Mesodermal cell (in vitro differentiated cells): ENCODE data around the gene FBN3.

Experiments
- H3K27ac ChIP-seq: 2 replicates; pipeline ENCODE4 v1.7.0; 2013; ENCODE audit warnings: mild to moderate bottlenecking, low read depth, low read length, moderate library complexity; ENCODE audit not compliant: severe bottlenecking
- H3K36me3 ChIP-seq: 2 replicates; pipeline ENCODE4 v1.7.1; 2013; ENCODE audit warnings: mild to moderate bottlenecking, low read length, moderate library complexity; ENCODE audit not compliant: control insufficient read depth, insufficient read depth
- H3K4me1 ChIP-seq: one replicate; pipeline ENCODE4 v1.7.1; 2013; ENCODE audit warnings: mild to moderate bottlenecking, low read length; ENCODE audit not compliant: insufficient read depth, control insufficient read depth, poor library complexity, severe bottlenecking
- H3K4me3 ChIP-seq: 2 replicates; pipeline ENCODE4 v1.7.0; 2013; ENCODE audit warnings: low read length, control low read depth, mild to moderate bottlenecking; ENCODE audit not compliant: insufficient read depth, poor library complexity, severe bottlenecking; ENCODE audit errors: extremely low read depth
- H3K9me3 ChIP-seq: 2 replicates; pipeline ENCODE4 v1.7.1; 2013; ENCODE audit warnings: mild to moderate bottlenecking, low read length, moderate library complexity; ENCODE audit not compliant: control insufficient read depth
- WGBS, 2 experiments: methylation state at CpG; one replicate each; pipeline ENCODE4 v1.1.5; 2013; ENCODE audit warnings: missing lambda C conversion rate in 2 of 2; ENCODE audit not compliant: insufficient coverage in 2 of 2; 5-methylcytosine and 5-hydroxymethylcytosine counted together

FBN3 gene

GRCh38 chr19:8148088-8148409 is 1.3 kb downstream of the FBN3 start:
- Histone ChIP-seq H3K9me3 (no peaks in the 10 kb centered on the region), H3K27ac (no peak overlapping the region), H3K4me1 (peaks cover 5% of the 10 kb centered on the region), H3K4me3 (no peak overlapping the region), H3K36me3 (no peaks in the 10 kb centered on the region)
- 90 to 92% methylated on average over 2 to 5 of the region's 6 CpGs for WGBS, 2 experiments

- H3K4me3 ChIP-seq = no peak overlapping the region
Observed at GRCh38 chr19:8147582-8147978, 1.8 kb downstream of the FBN3 start.

DNA sequence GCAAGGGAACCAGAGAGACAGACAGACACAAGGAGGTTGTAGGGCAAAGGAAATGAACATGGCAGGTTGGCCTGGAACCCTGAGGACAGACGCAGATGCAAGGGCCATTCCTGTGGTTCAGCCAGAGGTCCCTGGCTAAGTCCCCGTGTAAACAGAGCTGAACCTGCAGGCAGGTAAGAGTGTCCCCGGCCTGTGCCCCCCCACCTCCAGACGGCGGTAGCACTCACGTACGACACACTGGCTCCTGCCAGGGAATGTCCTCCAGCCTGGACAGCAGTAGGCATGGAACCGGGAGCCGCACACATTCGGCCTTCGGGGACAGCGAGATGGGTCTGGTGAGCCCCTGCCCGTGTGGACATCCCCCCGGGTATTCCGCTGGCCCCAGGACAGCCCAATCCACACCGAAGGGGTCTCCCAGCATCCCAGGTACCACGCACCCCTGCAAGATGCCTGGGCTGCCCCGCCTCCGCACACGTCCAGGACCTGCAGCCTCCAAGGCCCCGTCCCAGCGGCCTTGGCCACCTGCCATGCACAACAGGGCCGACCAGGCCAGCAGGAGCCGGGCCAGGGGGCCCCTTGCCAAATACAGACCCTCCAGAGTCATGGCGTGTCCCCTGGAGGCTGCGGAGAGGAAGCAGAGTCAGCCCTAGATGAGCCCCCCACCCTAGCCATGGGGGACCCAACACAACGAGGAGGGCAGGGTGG is 2.4 kb downstream of the FBN3 start:
- no peak overlapping the region for H3K4me3 ChIP-seq
- no peaks in the 10 kb centered on the region for H3K36me3 ChIP-seq
- H3K4me1 ChIP-seq = peaks cover 5% of the 10 kb centered on the region
- H3K9me3 ChIP-seq = no peaks in the 10 kb centered on the region
- 89% methylated on average over 27 of the region's 27 CpGs for WGBS, 2 experiments
- H3K27ac ChIP-seq = no peak overlapping the region

More at GRCh38 chr19:8147582-8147978, 1.8 kb downstream of the FBN3 start:
- Histone ChIP-seq H3K9me3 (no peaks in the 10 kb centered on the region), H3K36me3 (no peaks in the 10 kb centered on the region), H3K4me1 (peaks cover 5% of the 10 kb centered on the region), H3K27ac (no peak overlapping the region)
- WGBS, 2 experiments = 58 to 75% methylated on average over 3 to 7 of the region's 7 CpGs

DNA sequence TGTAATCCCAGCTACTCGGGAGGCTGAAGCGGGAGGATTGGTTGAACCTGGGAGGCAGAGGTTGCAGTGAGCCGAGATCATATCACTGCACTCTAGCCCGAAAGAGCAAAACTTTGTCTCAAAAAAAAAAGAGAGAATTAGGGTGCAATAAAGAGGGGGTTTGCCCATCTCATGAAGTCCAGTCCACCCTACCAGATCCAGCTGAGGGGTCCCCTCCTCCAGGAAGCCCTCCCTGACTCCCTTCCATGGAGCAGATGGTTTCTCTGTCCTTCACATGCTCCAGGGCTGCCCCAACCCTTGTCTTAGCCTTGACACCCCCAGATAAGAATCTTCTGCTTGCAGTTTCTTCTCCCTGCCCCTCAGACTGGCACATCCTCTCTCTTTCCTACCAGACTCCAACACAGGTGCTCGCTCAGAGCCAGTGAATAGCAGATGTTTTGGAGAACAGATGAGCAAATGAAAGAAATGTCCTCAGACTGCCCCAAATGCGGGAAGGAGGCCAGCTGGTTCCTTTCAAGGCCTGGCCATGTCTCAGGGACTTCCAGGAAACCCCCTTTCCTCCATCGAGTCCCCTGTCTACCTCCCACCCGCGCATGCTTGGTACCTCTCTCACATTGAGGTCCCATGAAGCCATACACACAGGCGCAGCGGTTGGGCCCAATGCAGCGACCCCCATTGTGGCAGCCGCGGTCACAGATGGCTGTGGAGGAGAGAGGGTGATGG is 5.0 kb downstream of the FBN3 start:
- no peak overlapping the region for H3K27ac ChIP-seq
- no peak overlapping the region for H3K4me3 ChIP-seq
- H3K4me1 ChIP-seq = no peaks in the 10 kb centered on the region
- 95 to 96% methylated on average over 11 to 13 of the region's 14 CpGs for WGBS, 2 experiments
- no peaks in the 10 kb centered on the region for H3K36me3 ChIP-seq
- H3K9me3 ChIP-seq = no peaks in the 10 kb centered on the region

DNA sequence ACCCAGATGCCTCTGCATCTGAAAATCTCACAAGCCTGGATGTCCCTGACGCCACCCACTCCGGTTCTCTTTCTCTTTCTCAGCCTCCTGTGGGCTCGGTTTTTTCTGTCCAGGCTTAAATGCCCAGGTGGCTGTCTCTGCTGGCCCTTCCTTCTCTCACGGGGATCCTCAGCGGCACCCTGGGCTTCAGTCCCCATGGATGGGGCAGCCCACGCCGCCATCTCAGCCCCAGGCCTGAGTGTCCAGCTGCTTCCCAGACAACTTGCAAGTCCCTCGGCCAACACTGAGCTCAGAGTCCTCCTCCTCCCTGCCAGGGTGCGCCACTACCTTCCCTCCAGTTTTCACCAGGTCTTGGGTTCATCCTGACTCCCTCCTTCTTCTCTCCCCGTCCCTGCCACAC is 6.4 kb downstream of the FBN3 start:
- Histone ChIP-seq H3K4me1 (no peaks in the 10 kb centered on the region), H3K36me3 (peaks cover 4% of the 10 kb centered on the region), H3K9me3 (no peaks in the 10 kb centered on the region), H3K4me3 (no peak overlapping the region), H3K27ac (no peak overlapping the region)
- WGBS, 2 experiments = 78 to 82% methylated on average over 5 to 10 of the region's 10 CpGs

GRCh38 chr19:8142513-8142900 is 6.9 kb downstream of the FBN3 start:
- H3K9me3 ChIP-seq = no peaks in the 10 kb centered on the region
- 75 to 100% methylated on average over 2 to 4 of the region's 6 CpGs for WGBS, 2 experiments
- no peaks in the 10 kb centered on the region for H3K4me1 ChIP-seq
- no peak overlapping the region for H3K4me3 ChIP-seq
- H3K36me3 ChIP-seq = peaks cover 4% of the 10 kb centered on the region
- H3K27ac ChIP-seq = no peak overlapping the region

GRCh38 chr19:8141726-8142512 is 7.5 kb downstream of the FBN3 start:
- Histone ChIP-seq H3K4me1 (no peaks in the 10 kb centered on the region), H3K9me3 (no peaks in the 10 kb centered on the region), H3K36me3 (peaks cover 4% of the 10 kb centered on the region), H3K4me3 (no peak overlapping the region), H3K27ac (no peak overlapping the region)
- 96% methylated on average over 19 to 21 of the region's 21 CpGs for WGBS, 2 experiments

GRCh38 chr19:8138201-8138600 is 11.2 kb downstream of the FBN3 start:
- no peaks in the 10 kb centered on the region for H3K9me3 ChIP-seq
- H3K27ac ChIP-seq = no peak overlapping the region
- peaks cover 7% of the 10 kb centered on the region for H3K36me3 ChIP-seq
- no peak overlapping the region for H3K4me3 ChIP-seq
- 92 to 96% methylated on average over 16 to 17 of the region's 17 CpGs for WGBS, 2 experiments
- no peaks in the 10 kb centered on the region for H3K4me1 ChIP-seq

- Histone ChIP-seq H3K9me3 (no peaks in the 10 kb centered on the region), H3K4me3 (no peak overlapping the region), H3K36me3 (peaks cover 12% of the 10 kb centered on the region), H3K4me1 (no peaks in the 10 kb centered on the region), H3K27ac (no peak overlapping the region)
- WGBS, 2 experiments = no CpG with 5 or more reads among the region's 1 CpG
Observed at GRCh38 chr19:8137425-8137824, 12.0 kb downstream of the FBN3 start.

DNA sequence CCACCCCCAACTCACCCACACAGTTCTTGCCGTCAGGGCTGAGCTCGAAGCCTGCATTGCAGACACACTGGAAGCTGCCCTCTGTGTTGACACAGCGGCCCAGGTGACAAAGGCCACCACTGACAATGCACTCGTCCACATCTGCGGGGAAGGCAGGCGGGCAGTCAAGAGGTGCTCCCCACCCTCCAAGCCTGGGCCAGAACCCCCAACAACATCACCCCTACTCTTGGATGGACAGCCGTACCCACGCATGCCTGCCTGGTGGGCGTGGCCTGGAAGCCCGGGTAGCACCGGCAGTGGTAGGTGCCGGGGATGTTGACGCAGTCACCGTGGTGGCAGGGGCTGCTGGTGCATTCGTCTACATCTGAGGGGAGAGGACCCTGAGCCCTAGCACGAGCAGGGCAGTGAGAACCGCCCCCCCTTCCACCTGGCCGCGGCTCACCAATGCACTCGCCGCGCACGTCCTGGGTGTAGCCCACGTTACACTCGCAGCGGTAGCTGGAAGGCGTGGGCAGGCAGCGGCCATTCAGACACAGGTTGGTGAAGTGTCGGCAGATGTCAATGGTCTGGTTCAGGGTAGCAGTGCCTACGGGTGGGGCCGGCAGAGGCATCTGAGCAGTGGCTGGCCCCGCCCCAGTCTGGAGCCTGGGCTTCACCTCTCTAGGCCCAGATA is 13.3 kb downstream of the FBN3 start:
- Histone ChIP-seq H3K4me1 (no peaks in the 10 kb centered on the region), H3K4me3 (no peak overlapping the region), H3K9me3 (no peaks in the 10 kb centered on the region), H3K27ac (no peak overlapping the region), H3K36me3 (peaks cover 12% of the 10 kb centered on the region)
- WGBS, 2 experiments = 96 to 97% methylated on average over 27 to 29 of the region's 32 CpGs
